ENCODE measurements around the gene CKMT2.

CKMT2 gene

DNA sequence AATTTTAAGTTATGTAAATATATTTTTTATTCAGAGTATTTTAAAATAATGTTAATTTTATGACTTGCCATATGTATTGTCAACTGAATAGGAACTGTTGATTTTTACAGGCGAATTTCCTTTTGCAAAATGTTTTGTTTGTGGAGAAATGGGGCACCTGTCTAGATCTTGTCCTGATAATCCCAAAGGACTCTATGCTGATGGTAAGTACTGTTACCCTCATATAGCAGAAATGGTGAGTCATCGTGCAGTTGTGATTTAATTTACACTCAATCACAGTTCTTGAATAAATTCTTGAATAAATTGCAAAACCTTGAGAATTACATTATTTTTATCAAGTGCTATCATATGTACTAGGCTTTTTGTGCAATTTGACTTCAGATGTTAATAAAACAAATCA, 75.7 kb downstream of the CKMT2 start:
- no peak for DNase-seq

DNA sequence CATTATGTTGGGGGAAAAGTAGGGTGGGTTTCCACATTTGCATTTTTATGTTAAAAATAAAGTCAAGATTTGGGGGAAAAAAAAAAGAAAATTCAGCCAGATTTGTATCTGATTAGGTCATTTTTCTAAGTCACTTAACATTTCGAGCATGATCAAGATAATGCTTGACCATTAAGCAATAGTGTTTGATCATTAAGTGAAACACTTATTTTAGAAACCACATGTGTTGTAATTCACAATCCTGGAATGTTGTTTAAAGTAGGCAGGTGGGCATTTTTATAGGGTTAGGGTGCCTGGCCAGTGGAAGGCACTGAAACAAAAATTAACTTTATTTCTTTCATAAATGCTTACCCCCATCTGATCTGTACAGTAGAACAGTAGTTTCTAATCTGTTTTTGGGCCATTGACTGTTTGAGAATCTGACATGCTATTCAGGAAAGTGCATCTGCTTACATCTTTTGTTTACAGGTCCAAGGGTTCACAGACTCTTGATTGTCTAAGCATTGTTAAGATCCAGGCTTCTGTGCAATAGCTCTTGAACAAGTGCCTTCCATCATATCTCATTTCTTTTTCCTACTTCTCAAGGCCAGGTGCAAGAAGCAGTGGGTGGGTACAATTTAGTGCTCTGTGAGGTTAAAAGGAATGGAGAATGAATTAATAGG, 77.4 kb downstream of the CKMT2 start:
- no peak for DNase-seq

DNA sequence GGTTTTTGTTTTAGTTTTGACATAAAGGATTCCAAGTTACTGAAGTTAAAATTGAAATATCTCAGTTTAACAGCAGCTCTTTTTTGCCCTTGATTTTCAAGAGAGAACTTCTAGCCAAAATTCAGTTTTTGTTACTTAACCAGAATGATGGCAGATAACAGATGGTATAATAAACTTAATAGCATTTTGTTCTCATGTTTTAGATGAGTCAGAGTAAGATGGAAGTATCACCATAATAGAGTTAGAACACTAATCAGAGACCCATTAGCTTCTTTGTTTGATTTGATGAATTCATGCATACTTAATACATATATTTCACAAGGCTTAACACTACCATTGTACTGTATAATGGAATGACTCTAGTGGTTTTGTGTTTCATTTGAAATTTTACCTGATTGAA, 80.2 kb downstream of the CKMT2 start:
- no peak for DNase-seq

DNA sequence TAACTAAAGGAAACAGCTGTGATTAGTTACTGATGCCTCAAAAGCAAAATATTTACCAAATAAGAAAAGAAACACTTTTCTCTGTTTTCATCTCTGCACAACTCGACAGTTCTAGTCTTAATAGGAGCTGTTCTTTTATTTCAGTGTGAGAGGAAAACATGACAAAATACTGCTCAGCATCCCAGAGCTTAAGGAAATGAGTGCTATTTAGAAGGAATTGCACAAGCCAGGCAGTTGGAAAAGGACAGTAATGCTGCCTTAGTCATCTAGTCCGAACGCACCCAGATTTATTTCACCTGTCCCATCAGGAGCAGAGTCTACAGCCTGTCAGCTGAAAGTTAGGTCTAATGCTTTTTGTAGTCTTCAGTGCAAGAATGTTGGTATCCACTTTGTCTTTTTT, 80.6 kb downstream of the CKMT2 start:
- DNase-seq, result no peak

DNA sequence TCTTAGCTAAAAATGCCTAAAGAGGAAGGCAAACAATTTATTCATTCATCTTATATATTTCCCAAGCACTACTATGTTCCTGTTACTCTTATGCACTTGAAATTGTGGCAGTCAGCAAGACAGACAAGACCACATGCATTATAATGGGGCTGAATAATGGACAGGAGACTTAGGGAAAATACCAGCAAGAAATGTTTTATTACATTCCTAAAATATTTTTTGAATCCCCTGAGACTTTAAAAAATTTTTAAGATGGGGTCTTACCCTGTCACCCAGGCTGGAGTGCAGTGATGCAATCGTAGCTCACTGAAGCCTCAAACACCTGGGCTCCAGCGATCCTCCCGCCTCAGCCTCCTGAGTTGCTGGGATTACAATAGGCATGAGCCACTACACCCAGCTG, 81.5 kb downstream of the CKMT2 start:
- no peak for DNase-seq

DNA sequence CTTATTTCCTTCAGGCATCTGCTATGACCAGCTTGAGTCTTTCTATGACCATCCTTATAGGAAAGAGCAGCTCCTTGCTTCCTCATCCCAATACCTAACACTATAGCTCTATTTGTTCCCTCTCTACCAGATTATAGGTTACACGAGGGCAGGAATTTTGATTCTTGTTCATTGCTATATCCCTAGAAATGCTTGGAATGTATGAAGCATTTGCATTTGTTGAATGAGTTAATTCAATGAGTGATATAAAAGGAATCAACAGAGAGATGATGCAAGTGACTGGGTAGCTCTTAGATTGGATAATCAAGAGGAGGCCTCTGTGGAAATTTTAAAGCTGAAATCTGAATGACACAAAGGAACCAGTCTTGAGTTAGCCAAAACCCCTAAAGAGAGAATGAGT, 82.2 kb downstream of the CKMT2 start:
- DNase-seq, result no peak

DNA sequence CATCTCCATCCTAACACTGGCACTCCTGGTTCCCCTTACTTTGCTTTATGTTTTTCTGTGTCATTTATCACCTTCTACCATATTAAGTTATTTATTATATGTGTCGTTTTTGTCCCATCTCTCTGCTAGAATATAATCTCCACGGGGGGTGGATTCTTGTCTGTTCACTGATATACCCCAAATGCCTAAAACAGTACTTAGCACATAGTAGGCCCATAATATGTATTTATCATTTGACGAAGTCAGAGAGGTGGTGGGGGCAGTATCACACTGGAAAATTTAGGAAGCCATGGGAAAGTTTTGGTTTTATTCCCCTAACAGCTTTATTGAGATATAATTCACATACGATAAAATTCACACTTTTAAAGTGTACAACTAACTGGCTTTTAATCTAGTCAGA, 82.7 kb downstream of the CKMT2 start:
- no peak for DNase-seq

Data from C1 segment of cervical spinal cord (tissue), 14 donors.